GM19467 (cell line): ENCODE measurements around the gene PECR.

ENCODE experiments used
- ATAC-seq: cut with Tn5 transposase; IDR thresholded peaks from one replicate; pipeline ENCODE4 v1.9.1; 2021; ENCODE audit warnings: mild to moderate bottlenecking, moderate library complexity; ENCODE audit not compliant: unreplicated experiment

PECR gene

GRCh38 chr2:216081487-216082116 is at the start of gene PECR, which contains the start of gene TMEM169:
PECR (minus strand) TSS chr2:216081809; CDS start chr2:216081741, 68 bp downstream.
TMEM169 (plus strand) TSS chr2:216081919; CDS start chr2:216095964, 14,045 bp downstream.
- peak; percentile 89 for ATAC-seq

GRCh38 chr2:216130346-216130971 is 48.9 kb upstream of the PECR start:
- no peak for ATAC-seq

GRCh38 chr2:216126943-216127342 is 45.3 kb upstream of the PECR start:
- ATAC-seq: no peak

GRCh38 chr2:216121255-216121654 is 39.6 kb upstream of the PECR start:
- no peak for ATAC-seq

- ATAC-seq: no peak
Measured at GRCh38 chr2:216119986-216120385, 38.4 kb upstream of the PECR start.

GRCh38 chr2:216119146-216119545 is 37.5 kb upstream of the PECR start:
- no peak for ATAC-seq

- ATAC-seq: no peak
Measured at GRCh38 chr2:216118474-216118873, 36.9 kb upstream of the PECR start.

GRCh38 chr2:216117561-216118340 is 36.1 kb upstream of the PECR start:
- no peak for ATAC-seq

GRCh38 chr2:216116418-216116817 is 34.8 kb upstream of the PECR start:
- ATAC-seq: no peak

- no peak for ATAC-seq
Measured at GRCh38 chr2:216114714-216115531, 33.3 kb upstream of the PECR start.

GRCh38 chr2:216114382-216114713 is 32.7 kb upstream of the PECR start:
- no peak for ATAC-seq

GRCh38 chr2:216113572-216113971 is 32.0 kb upstream of the PECR start:
- ATAC-seq: peak; percentile 53

- no peak for ATAC-seq
Measured at GRCh38 chr2:216112926-216113325, 31.3 kb upstream of the PECR start.

GRCh38 chr2:216111122-216111521 is 29.5 kb upstream of the PECR start:
- ATAC-seq: no peak

GRCh38 chr2:216110620-216111019 is 29.0 kb upstream of the PECR start:
- no peak for ATAC-seq

GRCh38 chr2:216109962-216110614 is 28.5 kb upstream of the PECR start:
- no peak for ATAC-seq

GRCh38 chr2:216108967-216109921 is 27.6 kb upstream of the PECR start, which contains the start of gene XRCC5:
XRCC5 (plus strand) TSS chr2:216109348; CDS start chr2:216109437, 89 bp downstream.
- ATAC-seq: peak; percentile 65

- no peak for ATAC-seq
Measured at GRCh38 chr2:216108310-216108966, 26.8 kb upstream of the PECR start.

- ATAC-seq: no peak
Measured at GRCh38 chr2:216107760-216108159, 26.2 kb upstream of the PECR start.
